Keratinocyte (primary cell): ENCODE measurements around the gene CDC6.

Experiments
- CTCF ChIP-seq, 3 experiments: IDR thresholded peaks in 1 of 3; conservative IDR thresholded peaks in 1 of 3; optimal IDR thresholded peaks in 1 of 3; 2 replicates in 2 of 3; 3 replicates in 1 of 3; pipeline versions ENCODE3 to v1.5.1; 2011; ENCODE audit warnings: low read length in 3 of 3, mild to moderate bottlenecking in 3 of 3, moderate library complexity in 2 of 3, control low read depth in 1 of 3, inconsistent platforms in 1 of 3; ENCODE audit not compliant: insufficient read depth in 2 of 3; ENCODE audit errors: extremely low read depth in 1 of 3
- EZH2 ChIP-seq: IDR thresholded peaks from one replicate; pipeline ENCODE4 v1.6.1; 2012; ENCODE audit warnings: inconsistent platforms, mild to moderate bottlenecking, low read length, moderate library complexity

- TF ChIP-seq CTCF (optimal IDR thresholded peaks at IDR 0.05 in 1 of 3, IDR thresholded peaks at IDR 0.05 in 1 of 3, conservative IDR thresholded peaks at IDR 0.05 in 1 of 3; ENCODE audit: extremely low read depth in 1 of 3, insufficient read depth in 2 of 3, low read length in 3 of 3), result no peak
- TF ChIP-seq EZH2, result no peak
These were observed at the start of gene CDC6 for GRCh38 chr17:40287494-40288369.
